NB4 (cell line): Measurements from ENCODE around the gene MERTK.
A peak's percentile ranks its signal among the peaks of the same experiment; 100 is the strongest.

Source experiments
- DNase-seq: peaks from one replicate; pipeline ENCODE4 v3.0.0; 2010; ENCODE audit warnings: low read depth
- H3K4me3 ChIP-seq: one replicate; pipeline ENCODE4 v1.5.1; 2011; ENCODE audit warnings: mild to moderate bottlenecking, low read depth, low read length, moderate library complexity
- CTCF ChIP-seq: IDR thresholded peaks from one replicate; pipeline ENCODE4 v1.5.1; 2012; ENCODE audit warnings: low read depth, low read length
- MAX ChIP-seq: IDR thresholded peaks from 2 replicates; pipeline ENCODE4 v1.6.1; 2011; ENCODE audit warnings: low read depth, low read length
- MYC ChIP-seq: IDR thresholded peaks from 2 replicates; pipeline ENCODE4 v1.6.1; 2011; ENCODE audit warnings: low read depth, low read length
- POLR2A ChIP-seq: IDR thresholded peaks from 2 replicates; pipeline ENCODE4 v1.6.1; 2011; ENCODE audit warnings: mild to moderate bottlenecking; ENCODE audit not compliant: insufficient read length; ENCODE audit errors: extremely low read depth

The MERTK gene

GRCh38 chr2:112012556-112012955 lies 114.1 kb downstream of the MERTK start:
- H3K4me3 ChIP-seq = no peak overlapping the region
- no peak for DNase-seq
- TF ChIP-seq POLR2A (no peak), MYC (no peak), CTCF (no peak), MAX (no peak)

- no peak for TF ChIP-seq MYC
- TF ChIP-seq POLR2A = no peak
- no peak for TF ChIP-seq MAX
- TF ChIP-seq CTCF = no peak
- DNase-seq = no peak
- H3K4me3 ChIP-seq = no peak overlapping the region
These were observed 120.4 kb downstream of the MERTK start for GRCh38 chr2:112018846-112019245.

GRCh38 chr2:112019569-112019982 lies 121.2 kb downstream of the MERTK start:
- DNase-seq = no peak
- TF ChIP-seq MYC = no peak
- TF ChIP-seq MAX = no peak
- no peak for TF ChIP-seq CTCF
- no peak for TF ChIP-seq POLR2A
- no peak overlapping the region for H3K4me3 ChIP-seq

- H3K4me3 ChIP-seq = no peak overlapping the region
- TF ChIP-seq MAX (no peak), CTCF (peak; percentile 20), MYC (no peak), POLR2A (no peak)
- no peak for DNase-seq
These were observed 122.2 kb downstream of the MERTK start for GRCh38 chr2:112020561-112020960.

- DNase-seq = no peak
- TF ChIP-seq POLR2A (no peak), MYC (no peak), MAX (no peak), CTCF (no peak)
- no peak overlapping the region for H3K4me3 ChIP-seq
These were observed 122.9 kb downstream of the MERTK start for GRCh38 chr2:112021290-112021689.

- DNase-seq = no peak
- no peak for TF ChIP-seq POLR2A
- no peak for TF ChIP-seq MYC
- TF ChIP-seq MAX = no peak
- TF ChIP-seq CTCF = no peak
- H3K4me3 ChIP-seq = no peak overlapping the region
These were observed 123.4 kb downstream of the MERTK start for GRCh38 chr2:112021781-112022231.
